CD4-positive, alpha-beta T cell (primary cell): Measurements from ENCODE around the gene CD38. TPM values are rescaled to one million over a fixed set of nuclear protein-coding genes. Genes with fewer than 3 reads are reported as not detected.
A peak's percentile ranks its signal among the peaks of the same experiment; 100 is the strongest.

Experiments used
- ATAC-seq: fragments of 200-7000 bp; cut with Tn5 transposase; one replicate; pipeline ENCODE4 v1.10.0; 2022; ENCODE audit warnings: mild to moderate bottlenecking; ENCODE audit not compliant: poor library complexity
- CTCF ChIA-PET: fragments of 350-600 bp; sonication (Branson Sonifier 250); formaldehyde crosslinking; loops from one replicate; lab custom pipeline; 2021; ENCODE audit warnings: antibody characterized with exemption, inconsistent platforms; lab: Charles Lee
- POLR2A ChIA-PET: fragments of 350-600 bp; sonication (Branson Sonifier 250); formaldehyde crosslinking; loops from one replicate; lab custom pipeline; 2021; ENCODE audit warnings: antibody characterized with exemption, inconsistent platforms; lab: Charles Lee
- DNase-seq, 14 experiments: peaks; one replicate each; pipeline ENCODE4 v3.0.0-alpha.2; 2013 to 2020; ENCODE audit warnings: mixed read lengths in 2 of 14
- H3K27ac ChIP-seq, 2 donors: one replicate each; pipeline versions ENCODE4 v1.5.1 to v1.7.0; 2013; ENCODE audit warnings: low read length in 2 of 2, low read depth in 1 of 2, mild to moderate bottlenecking in 1 of 2
- H3K27me3 ChIP-seq, 2 experiments: 1 replicate in 1 of 2; 2 replicates in 1 of 2; pipeline versions ENCODE4 v1.6.1 to v1.7.0; 2013; ENCODE audit warnings: low read length in 2 of 2, control low read depth in 1 of 2, mild to moderate bottlenecking in 1 of 2, moderate library complexity in 1 of 2; ENCODE audit not compliant: insufficient read depth in 2 of 2, control insufficient read depth in 1 of 2
- H3K36me3 ChIP-seq: one replicate; pipeline ENCODE4 v1.6.1; 2013; ENCODE audit warnings: low read length, control low read depth; ENCODE audit not compliant: insufficient read depth
- H3K4me1 ChIP-seq: one replicate; pipeline ENCODE4 v1.6.1; 2013; ENCODE audit warnings: low read length, control low read depth; ENCODE audit not compliant: insufficient read depth
- H3K4me3 ChIP-seq: one replicate; pipeline ENCODE4 v1.5.1; 2013; ENCODE audit warnings: mild to moderate bottlenecking, low read length, moderate library complexity
- H3K9me3 ChIP-seq, 2 experiments: 1 replicate in 1 of 2; 2 replicates in 1 of 2; pipeline versions ENCODE4 v1.6.1 to v1.7.0; 2013; ENCODE audit warnings: low read length in 2 of 2, mild to moderate bottlenecking in 2 of 2, control low read depth in 1 of 2, moderate library complexity in 1 of 2; ENCODE audit not compliant: control insufficient read depth in 1 of 2, insufficient read depth in 1 of 2
- H3K27ac Mint-ChIP-seq: one replicate; pipeline ENCODE4 v1.8.0; 2020; ENCODE audit warnings: mixed read lengths
- H3K27me3 Mint-ChIP-seq: one replicate; pipeline ENCODE4 v1.8.0; 2021; ENCODE audit warnings: mixed read lengths
- H3K36me3 Mint-ChIP-seq: one replicate; pipeline ENCODE4 v1.8.0; 2021; ENCODE audit warnings: low read depth, mixed read lengths
- H3K4me1 Mint-ChIP-seq: one replicate; pipeline ENCODE4 v1.8.0; 2021; ENCODE audit warnings: low read depth, mixed read lengths
- H3K4me3 Mint-ChIP-seq: one replicate; pipeline ENCODE4 v1.8.0; 2020; ENCODE audit warnings: mild to moderate bottlenecking, mixed read lengths
- H3K9me3 Mint-ChIP-seq: one replicate; pipeline ENCODE4 v1.8.0; 2020; ENCODE audit warnings: mixed read lengths
- CTCF ChIP-seq: fragments of 200-600 bp; IDR thresholded peaks from one replicate; pipeline ENCODE4 v1.8.0; 2022; ENCODE audit warnings: antibody characterized with exemption, mild to moderate bottlenecking
- intact Hi-C, 2 experiments: fragments of 100-400 bp; cut with DNase I in 1 of 2; cut with micrococcal nuclease in 1 of 2; formaldehyde crosslinking; loops; one replicate each; pipeline versions ENCODE4 v1.15.1 to v1.9.0; 2023 to 2025; cut with DNase I, micrococcal nuclease
- total RNA-seq, 174 experiments: library from RNA in 2 of 174; stranded (reverse) in 2 of 174; gene quantifications; one replicate each; pipeline ENCODE4 v1.2.3 and lab custom pipeline; 2021 to 2026

Gene CD38
- total RNA-seq, 2 experiments from 2014 or later: 9.6 to 9.9 TPM

- no peak overlapping the region for H3K27ac ChIP-seq
- no peak overlapping the region for H3K4me3 ChIP-seq
- Mint-ChIP-seq H3K4me1 (peaks cover 33% of the 10 kb centered on the region), H3K36me3 (peaks cover 5% of the 10 kb centered on the region), H3K4me3 (no peak overlapping the region), H3K27ac (no peak overlapping the region), H3K27me3 (no peaks in the 10 kb centered on the region), H3K9me3 (no peaks in the 10 kb centered on the region)
- intact Hi-C loops: no loop called here
- H3K27me3 ChIP-seq: no peaks in the 10 kb centered on the region
- H3K36me3 ChIP-seq: no peaks in the 10 kb centered on the region
- no peaks in the 10 kb centered on the region for H3K9me3 ChIP-seq
- peaks cover 9% of the 10 kb centered on the region for H3K4me1 ChIP-seq
- no peak for ATAC-seq
- CTCF ChIA-PET: no interaction called here
- POLR2A ChIA-PET: no interaction called here
- DNase-seq: no peak
- no peak for TF ChIP-seq CTCF
These were observed 33.7 kb downstream of the CD38 start for GRCh38 chr4:15811703-15812337.

- CTCF ChIA-PET: no interaction called here
- DNase-seq (peak in 2 of 14 experiments; percentile 13 to 14), ATAC-seq (no peak)
- intact Hi-C loops: no loop called here
- Mint-ChIP-seq H3K27ac (no peak overlapping the region), H3K9me3 (no peaks in the 10 kb centered on the region), H3K4me3 (no peak overlapping the region), H3K36me3 (peaks cover 68% of the 10 kb centered on the region), H3K4me1 (peaks cover 10% of the 10 kb centered on the region), H3K27me3 (no peaks in the 10 kb centered on the region)
- Histone ChIP-seq H3K36me3 (no peaks in the 10 kb centered on the region), H3K9me3 (no peaks in the 10 kb centered on the region), H3K4me1 (no peaks in the 10 kb centered on the region), H3K27ac (no peak overlapping the region), H3K4me3 (no peak overlapping the region), H3K27me3 (no peaks in the 10 kb centered on the region)
- POLR2A ChIA-PET: no interaction called here
- no peak for TF ChIP-seq CTCF
These were observed 54.7 kb downstream of the CD38 start for GRCh38 chr4:15832523-15833451.

- CTCF ChIA-PET: no interaction called here
- H3K4me1 ChIP-seq: no peaks in the 10 kb centered on the region
- peaks cover 11% of the 10 kb centered on the region for H3K4me1 Mint-ChIP-seq
These were observed 55.7 kb downstream of the CD38 start for GRCh38 chr4:15833801-15834200.

More at GRCh38 chr4:15833801-15834200, 55.7 kb downstream of the CD38 start:
- Mint-ChIP-seq H3K36me3 (peaks cover 72% of the 10 kb centered on the region), H3K9me3 (no peaks in the 10 kb centered on the region), H3K4me3 (no peak overlapping the region), H3K27me3 (no peaks in the 10 kb centered on the region), H3K27ac (no peak overlapping the region)
- POLR2A ChIA-PET: interaction anchor here (0.6 kb wide), 1 partner anchor 1101 kb away, joined by 3 read pairs; no protein-coding TSS in a partner anchor
- ATAC-seq: no peak
- intact Hi-C loops: no loop called here
- no peaks in the 10 kb centered on the region for H3K36me3 ChIP-seq
- no peaks in the 10 kb centered on the region for H3K27me3 ChIP-seq
- no peak overlapping the region for H3K4me3 ChIP-seq
- DNase-seq: no peak
- no peak overlapping the region for H3K27ac ChIP-seq
- no peaks in the 10 kb centered on the region for H3K9me3 ChIP-seq
- TF ChIP-seq CTCF: no peak
